ENCODE data around the gene SEC24C. TPM values are rescaled to one million over a fixed set of nuclear protein-coding genes. Genes with fewer than 3 reads are reported as not detected.

The SEC24C gene
- total RNA-seq, 1 experiment from 2014 or later: 61.3 TPM

DNA sequence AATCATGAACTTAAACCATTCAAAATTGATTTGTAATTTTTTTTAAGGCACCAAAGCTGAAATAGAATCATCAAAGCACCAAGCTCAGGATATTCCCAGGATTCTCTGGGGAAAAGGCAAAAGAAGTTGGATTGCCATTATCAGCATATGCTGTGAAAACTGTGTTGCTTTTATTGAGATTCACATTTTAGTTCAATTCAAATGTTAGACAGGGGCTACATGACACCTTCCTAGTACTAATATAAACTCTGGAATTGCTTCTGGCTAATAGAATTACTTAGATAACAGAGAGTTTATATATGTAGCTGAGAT lies 71.5 kb downstream of the SEC24C start:
- no peak for DNase-seq (ENCODE audit: low read depth, low spot score)
- in situ Hi-C loops (cut with HindIII; ENCODE audit: low pct_unique_long_range_greater_than_20kb, low sequenced_read_pairs): no loop called here

- DNase-seq (ENCODE audit: low read depth, low spot score): no peak
- in situ Hi-C loops (cut with HindIII; ENCODE audit: low pct_unique_long_range_greater_than_20kb, low sequenced_read_pairs): no loop called here
These were observed 73.0 kb downstream of the SEC24C start for GRCh38 chr10:73816917-73817729.

DNA sequence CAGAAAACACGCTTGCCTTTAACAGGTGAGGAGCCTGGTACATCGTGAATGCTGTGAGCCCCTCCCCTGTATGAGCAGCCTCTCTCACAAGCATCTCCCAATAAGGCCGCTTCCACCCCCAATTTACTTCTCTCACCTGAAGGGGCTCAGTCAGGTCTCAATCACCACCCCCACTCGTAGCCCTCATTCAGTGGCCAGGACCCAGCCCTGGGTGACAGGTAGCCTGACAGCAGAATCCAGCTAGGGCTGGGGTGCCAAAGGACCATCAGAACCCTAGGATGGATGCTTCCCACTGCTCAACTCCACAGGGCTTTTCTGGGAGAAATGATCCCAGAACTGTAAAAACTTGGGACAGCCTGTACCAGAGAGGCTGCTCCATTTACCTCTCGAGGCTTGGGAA lies 73.7 kb downstream of the SEC24C start:
- in situ Hi-C loops (cut with HindIII; ENCODE audit: low pct_unique_long_range_greater_than_20kb, low sequenced_read_pairs): no loop called here

GRCh38 chr10:73818402-73818801 lies 74.2 kb downstream of the SEC24C start:
- in situ Hi-C loops (cut with HindIII; ENCODE audit: low pct_unique_long_range_greater_than_20kb, low sequenced_read_pairs): no loop called here
- no peak for DNase-seq (ENCODE audit: low read depth, low spot score)

More for the DNA sequence above, 73.7 kb downstream of the SEC24C start:
- no peak for DNase-seq (ENCODE audit: low read depth, low spot score)

GRCh38 chr10:73819081-73819480 lies 74.9 kb downstream of the SEC24C start:
- in situ Hi-C loops (cut with HindIII; ENCODE audit: low pct_unique_long_range_greater_than_20kb, low sequenced_read_pairs): no loop called here

DNA sequence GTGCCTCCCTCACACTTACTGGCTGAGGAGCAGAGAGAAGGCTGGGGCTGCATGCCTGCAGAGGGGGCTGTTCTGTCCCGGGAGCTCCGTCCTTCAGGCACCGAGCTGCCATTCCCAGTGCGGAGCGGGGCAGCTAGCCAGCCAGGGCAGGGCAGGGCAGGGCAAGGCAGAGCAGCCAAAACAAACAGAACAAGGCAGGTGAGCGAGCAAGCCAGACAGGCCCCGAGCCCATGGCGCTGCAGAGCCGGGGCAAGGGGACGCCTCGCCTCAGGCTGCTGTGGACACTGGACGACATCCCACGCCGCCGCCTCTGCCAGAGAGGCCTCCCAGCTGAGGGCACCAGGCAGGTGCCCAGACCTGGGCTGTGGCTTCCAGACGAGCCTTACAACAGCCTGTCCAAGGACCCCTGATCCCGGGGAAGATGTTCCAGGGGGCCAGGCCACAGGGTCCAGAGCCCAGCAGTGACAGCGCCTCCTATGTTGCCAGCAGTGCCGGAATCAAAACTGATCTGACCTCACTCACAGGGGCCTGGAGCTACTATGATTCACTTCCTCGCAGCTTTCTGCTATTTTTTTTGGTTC lies 75.4 kb downstream of the SEC24C start:
- no peak for DNase-seq (ENCODE audit: low read depth, low spot score)
- in situ Hi-C loops (cut with HindIII; ENCODE audit: low pct_unique_long_range_greater_than_20kb, low sequenced_read_pairs): no loop called here

More at GRCh38 chr10:73819081-73819480, 74.9 kb downstream of the SEC24C start:
- DNase-seq (ENCODE audit: low read depth, low spot score): no peak

Small RNA genes within 50 kb of the gene (small RNA-seq; reads per million reads assigned to genes)
- gene AC022400.4: 0 reads per million in 2 experiments
- gene AC022400.9: 0 reads per million in 2 experiments
- gene RNA5SP320: 0 reads per million in 2 experiments
- gene ZSWIM8-AS1: 0 reads per million in 2 experiments

Other genes starting within 250 kb of the SEC24C start
- gene PPP3CB, start 248.3 kb upstream of the SEC24C start, total RNA-seq (2014; rRNA removed; shearing (Covaris generic)): 9.2 and 10.3 TPM in 2 replicates
- 112 and 113 TPM in 2 replicates for gene USP54, start 153.0 kb upstream of the SEC24C start, total RNA-seq (2014; rRNA removed; shearing (Covaris generic))
- 0.21 TPM in 1 of 2 replicates, not detected in the other for gene MYOZ1, start 102.9 kb upstream of the SEC24C start, total RNA-seq (2014; rRNA removed; shearing (Covaris generic))
- not detected in 2 replicates for gene SYNPO2L, start 88.3 kb upstream of the SEC24C start, total RNA-seq (2014; rRNA removed; shearing (Covaris generic))
- 2.0 and 2.3 TPM in 2 replicates for gene AGAP5, start 46.3 kb upstream of the SEC24C start, total RNA-seq (2014; rRNA removed; shearing (Covaris generic))
- 42.0 and 46.8 TPM in 2 replicates for gene CHCHD1, start 37.7 kb downstream of the SEC24C start, total RNA-seq (2014; rRNA removed; shearing (Covaris generic))
- 38.5 and 44.7 TPM in 2 replicates for gene ZSWIM8, start 41.2 kb downstream of the SEC24C start, total RNA-seq (2014; rRNA removed; shearing (Covaris generic))
- 5.4 and 11.3 TPM in 2 replicates for gene NDST2, start 67.2 kb downstream of the SEC24C start, total RNA-seq (2014; rRNA removed; shearing (Covaris generic))
- 8.9 and 12.2 TPM in 2 replicates for gene CAMK2G, start 130.2 kb downstream of the SEC24C start, total RNA-seq (2014; rRNA removed; shearing (Covaris generic))
- gene PLAU, start 166.8 kb downstream of the SEC24C start, total RNA-seq (2014; rRNA removed; shearing (Covaris generic)): 0.05 TPM in 1 of 2 replicates, not detected in the other